ENCODE data around the gene PHLDB3. TPM values are rescaled to one million over a fixed set of nuclear protein-coding genes. Genes with fewer than 3 reads are reported as not detected.
"Not testable (repeated sequence)": the region's sequence is repeated elsewhere in the genome, so short reads cannot be mapped to it uniquely, and the experiment has no call there.

Gene PHLDB3
- total RNA-seq, 2 experiments from 2014 or later, result 13.5 to 15.2 TPM

DNA sequence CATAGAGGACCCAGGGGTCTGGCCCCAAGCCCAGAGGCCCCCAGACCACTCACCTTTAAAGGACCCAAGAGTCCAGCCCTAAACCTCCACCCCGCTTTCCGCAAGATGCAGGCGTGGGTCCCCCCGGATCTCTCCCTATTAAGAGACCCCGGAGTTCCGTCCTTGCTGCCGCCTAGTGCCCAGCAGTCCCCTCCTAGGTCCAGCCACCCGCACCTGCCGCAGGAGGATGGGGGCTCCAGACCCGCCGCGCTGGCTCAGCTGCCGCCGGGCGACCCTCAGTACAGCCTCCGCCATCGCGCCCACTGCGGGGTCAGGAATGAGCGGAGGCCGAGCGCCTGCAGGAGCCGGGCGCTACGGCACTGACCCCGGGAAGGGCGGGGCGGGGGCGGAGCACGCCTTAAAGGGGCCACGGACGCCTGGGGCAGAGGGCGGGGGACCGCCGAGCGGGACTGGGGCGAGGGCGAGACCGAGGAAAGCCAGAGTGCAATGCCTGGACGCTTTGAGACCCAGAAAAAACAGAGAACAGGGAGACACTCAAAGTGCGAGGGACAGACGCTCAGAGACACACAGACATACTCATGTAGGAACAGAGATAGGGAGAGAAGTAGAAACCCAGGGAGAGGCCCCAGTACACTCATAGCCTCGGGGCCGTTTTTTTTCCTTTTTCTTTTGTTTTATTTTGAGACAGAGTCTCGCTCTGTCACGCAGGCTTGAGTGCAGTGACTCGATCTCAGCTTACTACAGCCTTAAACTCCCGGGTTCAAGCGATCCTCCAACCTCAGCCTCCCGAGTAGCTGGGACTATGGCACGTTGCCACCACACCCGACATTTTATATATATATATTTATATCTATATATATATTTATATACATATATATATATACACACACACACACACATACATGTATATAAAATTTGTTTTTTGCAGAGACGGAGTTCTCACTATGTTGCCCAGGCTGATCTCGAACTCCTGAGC lies 22.6 kb upstream of the PHLDB3 start, which contains the start of gene ETHE1:
Gene ETHE1 (minus strand): TSS at position 318 of the 976 bp plus-strand sequence. CDS start 24 bp downstream, at position 294.
- ChIA-PET POLR2A (interaction anchor here (1.3 to 1.5 kb wide), 2 partner anchors 68 to 174 kb away, joined by 4 to 8 read pairs; partner anchors contain the start of genes IRGQ and ZNF576), CTCF (interaction anchor here (1.0 to 11.4 kb wide), 8 partner anchors 8 to 95 kb away, joined by 3 to 320 read pairs (median 14); partner anchors contain the start of genes IRGQ and ZNF576)
- Mint-ChIP-seq H3K27me3 (no peaks in the 10 kb centered on the region), H3K36me3 (peaks cover 10% of the 10 kb centered on the region), H3K4me3 (peak within 1 kb of the TSS; percentile 92), H3K27ac (peak within 1 kb of the TSS; percentile 98), H3K4me1 (ENCODE audit: low read depth) (peaks cover 24% of the 10 kb centered on the region), H3K9me3 (no peaks in the 10 kb centered on the region)
- intact Hi-C loops (cut with micrococcal nuclease), result loop anchor here (2.0 to 5.0 kb wide), 2 partner anchors 22 to 225 kb away; partner anchors contain the start of genes PHLDB3 and SMG9
- peak; percentile 85 for DNase-seq

DNA sequence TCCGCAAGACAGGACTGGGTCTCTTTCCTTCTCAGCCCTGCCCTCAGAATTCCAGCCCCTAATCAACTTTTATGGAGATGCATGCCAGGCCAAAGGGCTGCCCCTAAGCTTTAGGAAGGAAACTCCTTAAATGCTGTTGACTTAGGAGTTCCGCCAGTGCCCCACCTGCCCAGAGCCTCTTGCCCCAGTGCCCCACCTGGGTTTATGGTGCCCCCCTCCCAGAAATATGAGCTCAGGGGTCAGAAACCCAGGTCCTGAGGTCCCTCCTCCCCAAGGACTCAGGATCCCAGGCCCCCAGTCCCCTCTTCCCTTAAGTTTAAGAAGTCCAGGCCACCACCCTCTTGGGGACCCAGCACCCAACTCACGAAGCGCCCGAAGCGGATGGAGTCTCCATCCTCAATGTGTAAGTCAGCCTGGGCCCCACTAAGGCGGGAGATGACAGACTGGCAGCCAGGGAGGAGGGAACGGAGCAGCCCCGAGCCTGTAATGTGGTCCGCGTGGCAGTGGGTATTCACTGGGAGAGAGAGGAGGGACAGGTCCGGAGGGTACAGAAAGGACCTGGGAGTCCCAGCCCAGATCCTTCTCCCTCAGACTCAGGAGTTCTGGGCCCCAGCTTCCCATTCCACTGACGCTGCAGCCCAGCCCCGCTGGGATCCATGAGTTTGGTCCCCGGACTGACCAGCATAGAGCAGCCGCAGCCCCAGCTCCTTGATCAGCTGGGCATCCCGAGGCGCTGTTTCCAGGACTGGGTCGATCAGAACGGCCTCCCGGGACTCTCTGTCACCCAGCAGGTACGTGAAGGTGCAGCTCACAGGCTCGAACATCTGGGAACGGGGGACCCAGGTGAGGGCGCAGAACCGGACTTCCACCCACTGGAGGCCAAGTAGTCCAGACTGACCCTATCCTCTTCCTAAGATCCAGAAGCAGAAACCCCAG lies 21.6 kb upstream of the PHLDB3 start:
- ChIA-PET CTCF (interaction anchor here (1.8 to 11.4 kb wide), 4 partner anchors 22 to 80 kb away, joined by 5 to 320 read pairs (median 24); partner anchors contain the start of genes IRGQ, PHLDB3 and ZNF576), POLR2A (interaction anchor here (0.6 to 2.3 kb wide), 5 partner anchors 22 to 293 kb away, joined by 3 to 7 read pairs (median 3); partner anchors contain the start of genes IRGQ, PHLDB3 and ZNF576)
- intact Hi-C loops (cut with micrococcal nuclease), result loop anchor here (1.0 to 5.0 kb wide), 5 partner anchors 21 to 255 kb away; partner anchors contain the start of genes IRGQ, PHLDB3, SMG9 and ZNF576
- Mint-ChIP-seq H3K36me3 (peaks cover 10% of the 10 kb centered on the region), H3K9me3 (no peaks in the 10 kb centered on the region), H3K4me3 (peak overlapping the region; percentile 92), H3K4me1 (ENCODE audit: low read depth) (peaks cover 24% of the 10 kb centered on the region), H3K27me3 (no peaks in the 10 kb centered on the region), H3K27ac (peak overlapping the region; percentile 98)
- peak; percentile 61 for DNase-seq

DNA sequence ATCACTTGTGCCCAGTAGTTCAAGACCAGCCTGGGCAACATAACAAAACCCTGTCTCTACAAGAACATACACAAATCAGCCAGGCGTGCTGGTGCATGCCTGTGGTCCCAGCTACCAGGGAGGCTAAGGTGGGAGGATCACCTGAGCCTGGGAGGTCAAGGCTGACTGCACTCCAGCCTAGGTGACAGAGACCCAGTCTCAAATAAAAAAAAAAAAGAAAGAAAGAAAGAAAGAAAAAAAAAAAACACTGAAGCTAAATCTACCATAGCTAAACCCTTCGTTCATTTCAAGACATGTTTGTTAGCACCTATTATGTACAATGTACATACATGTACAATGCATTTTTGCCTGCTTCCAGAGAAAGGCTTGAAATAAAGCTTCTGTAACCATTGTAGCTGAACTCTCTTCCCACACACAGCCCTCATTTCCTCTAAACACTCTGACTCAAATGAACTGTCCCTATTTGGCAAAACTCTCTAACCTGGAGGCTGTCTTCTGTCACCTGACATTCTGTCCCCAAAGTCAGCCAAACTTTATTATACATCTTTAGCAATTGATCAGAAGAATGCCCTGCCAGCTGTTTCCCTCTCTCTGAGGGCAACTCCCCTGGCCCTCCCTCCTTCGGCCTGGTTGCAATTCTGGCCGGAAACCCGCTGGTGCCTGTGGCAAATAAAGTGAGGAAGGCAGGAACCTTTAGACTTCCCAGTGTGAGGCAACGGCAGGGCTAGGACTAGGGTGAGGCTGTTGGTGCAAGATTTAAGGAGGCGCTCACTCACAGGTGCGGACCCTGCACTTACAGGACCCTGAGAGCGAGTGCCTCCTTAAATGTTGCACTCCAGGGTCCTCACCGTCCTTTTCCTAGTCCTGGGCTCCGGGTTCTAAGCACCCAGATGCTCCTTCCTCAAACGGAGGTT lies 20.6 kb upstream of the PHLDB3 start:
- POLR2A ChIA-PET, result interaction anchor here (0.7 to 2.3 kb wide), 8 partner anchors 9 to 294 kb away, joined by 3 to 7 read pairs (median 4); partner anchors contain the start of genes IRGQ, PHLDB3 and ZNF576
- intact Hi-C loops (cut with micrococcal nuclease), result loop anchor here (1.0 to 5.0 kb wide), 4 partner anchors 72 to 256 kb away; partner anchors contain the start of genes IRGQ, SMG9 and ZNF576
- H3K36me3 Mint-ChIP-seq, result peaks cover 10% of the 10 kb centered on the region
- H3K9me3 Mint-ChIP-seq, result no peaks in the 10 kb centered on the region
- peak overlapping the region; percentile 92 for H3K4me3 Mint-ChIP-seq
- DNase-seq, result peak; percentile 67
- no peaks in the 10 kb centered on the region for H3K27me3 Mint-ChIP-seq
- peaks cover 24% of the 10 kb centered on the region for H3K4me1 Mint-ChIP-seq (ENCODE audit: low read depth)
- CTCF ChIA-PET, result interaction anchor here (1.4 to 11.4 kb wide), 7 partner anchors 11 to 93 kb away, joined by 3 to 320 read pairs (median 6); partner anchors contain the start of genes IRGQ, PHLDB3 and ZNF576
- peak overlapping the region; percentile 98 for H3K27ac Mint-ChIP-seq

DNA sequence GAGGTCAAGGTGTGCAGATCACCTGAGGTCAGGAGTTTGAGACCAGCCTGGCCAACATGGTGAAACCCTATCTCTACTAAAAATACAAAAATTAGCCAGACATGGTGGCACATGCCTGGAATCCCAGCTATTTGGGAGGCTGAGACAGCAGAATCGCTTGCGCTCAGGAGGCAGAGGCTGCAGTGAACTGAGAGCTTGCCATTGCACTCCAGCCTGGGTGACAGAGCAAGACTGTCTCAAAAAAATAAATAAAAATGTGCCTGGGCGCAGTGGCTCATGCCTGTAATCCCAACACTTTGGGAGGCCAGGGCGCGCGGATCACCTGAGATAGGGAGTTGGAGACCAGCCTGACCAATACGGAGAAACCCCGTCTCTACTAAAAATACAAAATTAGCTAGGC lies 19.1 kb upstream of the PHLDB3 start:
- H3K4me3 Mint-ChIP-seq, H3K27me3 Mint-ChIP-seq, H3K27ac Mint-ChIP-seq, DNase-seq, H3K9me3 Mint-ChIP-seq, POLR2A ChIA-PET: not testable (repeated sequence)
- Mint-ChIP-seq H3K36me3 (peaks cover 14% of the 10 kb centered on the region), H3K4me1 (ENCODE audit: low read depth) (peaks cover 29% of the 10 kb centered on the region)
- intact Hi-C loops (cut with micrococcal nuclease), result loop anchor here (2.0 kb wide), 2 partner anchors 73 to 145 kb away; partner anchors contain the start of genes IRGQ and ZNF576
- CTCF ChIA-PET, result interaction anchor here (0.7 to 11.4 kb wide), 4 partner anchors 18 to 77 kb away, joined by 3 to 320 read pairs (median 14); partner anchors contain the start of genes IRGQ and ZNF576

DNA sequence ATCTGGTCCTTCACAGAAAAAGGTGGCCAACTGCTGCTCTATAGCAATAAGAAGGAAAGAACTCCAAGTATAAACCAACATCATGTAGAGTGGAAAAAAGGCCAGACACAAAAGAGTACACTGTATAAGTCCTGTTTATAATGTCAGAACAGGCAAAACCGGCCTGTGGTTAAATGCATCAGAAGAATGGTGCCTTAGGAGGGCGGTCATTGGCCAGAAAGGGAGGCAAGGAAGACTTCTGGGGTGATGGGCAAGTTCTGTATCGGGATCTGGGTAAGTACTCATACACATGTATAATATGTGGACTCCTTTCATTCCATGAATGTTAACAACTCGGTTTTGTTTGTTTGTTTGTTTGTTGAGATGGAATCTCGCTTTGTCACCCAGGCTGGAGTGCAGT lies 18.4 kb upstream of the PHLDB3 start:
- Mint-ChIP-seq H3K36me3 (peaks cover 14% of the 10 kb centered on the region), H3K9me3 (no peaks in the 10 kb centered on the region), H3K27ac (no peak overlapping the region), H3K4me3 (no peak overlapping the region), H3K4me1 (ENCODE audit: low read depth) (peaks cover 27% of the 10 kb centered on the region), H3K27me3 (no peaks in the 10 kb centered on the region)
- intact Hi-C loops (cut with micrococcal nuclease), result no loop called here
- CTCF ChIA-PET, result interaction anchor here (0.7 to 11.4 kb wide), 4 partner anchors 32 to 77 kb away, joined by 3 to 320 read pairs (median 5); no protein-coding TSS in a partner anchor
- POLR2A ChIA-PET, result no interaction called here
- DNase-seq, result no peak

DNA sequence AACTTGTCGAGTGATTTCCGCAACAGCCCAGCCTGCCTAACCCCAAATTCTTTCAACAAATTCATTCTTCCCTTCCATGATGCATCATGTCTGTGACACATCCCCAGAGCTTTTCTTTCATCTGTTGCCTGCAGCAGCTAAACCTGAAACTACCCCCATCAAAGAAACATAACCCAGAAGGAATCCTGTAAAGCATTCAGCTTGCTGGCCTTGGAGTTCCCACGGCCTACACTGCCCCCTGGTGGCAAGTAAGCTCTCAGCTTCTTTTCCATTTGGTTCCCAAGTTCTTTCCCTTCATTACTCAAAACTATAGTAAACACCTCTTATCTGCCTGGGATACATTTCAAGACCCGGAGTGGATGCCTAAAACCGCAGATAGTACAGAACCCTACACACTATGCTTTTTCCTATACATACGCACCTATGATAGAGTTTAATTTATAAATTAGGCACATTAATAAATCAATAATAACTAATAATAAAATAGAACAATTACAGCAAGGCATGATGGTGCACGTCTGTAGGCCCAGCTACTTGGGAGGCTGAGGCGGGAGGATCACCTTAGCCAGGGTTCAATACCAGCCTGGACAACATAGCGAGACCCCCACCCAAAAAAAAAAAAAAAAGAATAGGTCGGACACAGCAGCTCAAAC lies 15.0 kb upstream of the PHLDB3 start:
- no peak overlapping the region for H3K4me3 Mint-ChIP-seq
- H3K27ac Mint-ChIP-seq, result peak overlapping the region; percentile 64
- ChIA-PET POLR2A (interaction anchor here (1.0 to 1.6 kb wide), 6 partner anchors 9 to 72 kb away, joined by 3 to 12 read pairs (median 5); partner anchors contain the start of gene ZNF575), CTCF (interaction anchor here (0.5 to 11.4 kb wide), 30 partner anchors 9 to 1135 kb away, joined by 3 to 320 read pairs (median 6); partner anchors contain the start of genes IRGQ, PHLDB3, XRCC1 and ZNF575)
- peaks cover 14% of the 10 kb centered on the region for H3K36me3 Mint-ChIP-seq
- H3K4me1 Mint-ChIP-seq (ENCODE audit: low read depth), result peaks cover 20% of the 10 kb centered on the region
- DNase-seq, result peak; percentile 86
- H3K9me3 Mint-ChIP-seq, result no peaks in the 10 kb centered on the region
- intact Hi-C loops (cut with micrococcal nuclease), result loop anchor here (1.0 to 2.0 kb wide), 3 partner anchors 56 to 81 kb away; no protein-coding TSS in a partner anchor
- no peaks in the 10 kb centered on the region for H3K27me3 Mint-ChIP-seq

DNA sequence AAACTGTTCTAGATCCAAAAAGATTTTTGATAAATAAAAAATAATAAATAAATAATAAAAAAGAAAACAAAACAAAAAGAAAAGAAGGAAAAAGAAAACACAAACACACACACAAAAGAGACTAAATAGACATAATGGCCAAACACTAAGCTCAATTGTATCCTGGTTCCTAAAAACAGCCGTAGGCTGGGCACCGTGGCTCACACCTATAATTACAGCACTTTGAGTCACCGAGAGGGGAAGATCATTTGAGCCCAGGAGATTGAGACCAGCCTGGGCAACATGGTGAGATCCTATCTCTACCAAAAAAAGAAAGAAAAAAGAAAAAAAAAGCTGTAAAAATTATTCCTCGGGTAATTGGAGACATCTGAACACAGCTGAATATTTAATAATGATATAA lies 13.5 kb upstream of the PHLDB3 start:
- no peaks in the 10 kb centered on the region for H3K27me3 Mint-ChIP-seq
- peaks cover 17% of the 10 kb centered on the region for H3K4me1 Mint-ChIP-seq (ENCODE audit: low read depth)
- intact Hi-C loops (cut with micrococcal nuclease), result loop anchor here (2.0 kb wide), 1 partner anchor 79 kb away; no protein-coding TSS in a partner anchor

DNA sequence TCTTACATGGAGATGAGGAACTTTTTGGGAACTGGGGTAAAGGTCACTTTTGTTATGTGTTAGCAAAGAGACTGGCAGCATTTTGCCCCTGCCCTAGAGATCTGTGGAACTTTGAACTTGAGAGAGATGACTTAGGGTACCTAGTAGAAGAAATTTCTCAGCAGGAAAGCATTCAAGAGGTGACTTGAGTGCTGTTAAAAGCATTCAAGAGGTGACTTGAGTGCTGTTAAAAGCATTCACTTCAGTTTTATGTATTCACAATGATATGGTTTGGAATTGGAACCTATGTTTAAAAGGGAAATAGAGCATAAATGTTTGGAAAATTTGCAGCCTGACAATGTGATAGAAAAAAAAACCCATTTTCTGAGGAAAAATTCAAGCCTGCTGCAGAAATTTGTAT lies 7.9 kb upstream of the PHLDB3 start:
- H3K27ac Mint-ChIP-seq; H3K27me3 Mint-ChIP-seq; H3K9me3 Mint-ChIP-seq; H3K4me1 Mint-ChIP-seq (ENCODE audit: low read depth); intact Hi-C loops (cut with micrococcal nuclease); H3K4me3 Mint-ChIP-seq; DNase-seq; CTCF ChIA-PET: not testable (repeated sequence)
- peaks cover 32% of the 10 kb centered on the region for H3K36me3 Mint-ChIP-seq
- POLR2A ChIA-PET, result interaction anchor here (1.2 kb wide), 1 partner anchor 8 kb away, joined by 3 read pairs; no protein-coding TSS in a partner anchor

More for the DNA sequence above, 13.5 kb upstream of the PHLDB3 start:
- no peak overlapping the region for H3K4me3 Mint-ChIP-seq
- no peaks in the 10 kb centered on the region for H3K9me3 Mint-ChIP-seq
- no peak for DNase-seq
- CTCF ChIA-PET, result interaction anchor here (0.7 to 11.4 kb wide), 4 partner anchors 25 to 277 kb away, joined by 5 to 320 read pairs (median 26); no protein-coding TSS in a partner anchor
- H3K27ac Mint-ChIP-seq, result no peak overlapping the region
- POLR2A ChIA-PET, result interaction anchor here (0.9 to 1.0 kb wide), 2 partner anchors 13 to 79 kb away, joined by 4 to 5 read pairs; partner anchors contain the start of gene PHLDB3
- peaks cover 18% of the 10 kb centered on the region for H3K36me3 Mint-ChIP-seq

DNA sequence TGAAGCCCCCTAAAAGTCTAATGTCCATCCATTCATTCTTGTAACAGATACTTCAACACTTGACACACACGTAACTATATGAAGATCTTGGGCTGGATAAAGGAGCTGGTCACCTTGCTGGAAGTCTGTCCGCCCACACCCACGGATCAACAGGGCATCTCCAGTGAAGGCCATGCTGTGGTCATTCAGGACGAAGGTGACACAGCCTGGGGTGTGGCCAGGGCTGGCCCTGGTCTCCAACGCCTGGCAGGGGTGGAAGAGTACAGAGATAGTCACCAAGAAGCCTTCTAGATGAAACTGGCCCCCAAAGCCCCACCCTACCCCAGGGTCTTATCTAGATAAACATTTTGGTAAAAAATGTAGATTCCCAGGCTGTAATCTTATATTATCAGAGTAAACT lies 6.8 kb upstream of the PHLDB3 start:
- H3K4me1 Mint-ChIP-seq (ENCODE audit: low read depth), result peaks cover 4% of the 10 kb centered on the region
- no peak overlapping the region for H3K4me3 Mint-ChIP-seq
- intact Hi-C loops (cut with micrococcal nuclease), result no loop called here
- ChIA-PET CTCF (interaction anchor here (0.7 to 2.2 kb wide), 2 partner anchors 8 to 64 kb away, joined by 3 to 8 read pairs; no protein-coding TSS in a partner anchor), POLR2A (no interaction called here)
- DNase-seq, result no peak
- peaks cover 30% of the 10 kb centered on the region for H3K36me3 Mint-ChIP-seq
- no peaks in the 10 kb centered on the region for H3K27me3 Mint-ChIP-seq
- H3K9me3 Mint-ChIP-seq, result no peaks in the 10 kb centered on the region
- no peak overlapping the region for H3K27ac Mint-ChIP-seq
